Hematopoietic multipotent progenitor cell treated with erythropoietin and hydrocortisone succinate and interleukin-3 and kit ligand, for 17 days (in vitro differentiated cells): ENCODE results near the gene TOMM7.
"Not testable (repeated sequence)": the region's sequence is repeated elsewhere in the genome, so short reads cannot be mapped to it uniquely, and the experiment has no call there.

Source experiments
- DNase-seq: peaks from one replicate; pipeline ENCODE4 v3.0.0-alpha.2; 2015; ENCODE audit warnings: low spot score

Gene TOMM7

DNA sequence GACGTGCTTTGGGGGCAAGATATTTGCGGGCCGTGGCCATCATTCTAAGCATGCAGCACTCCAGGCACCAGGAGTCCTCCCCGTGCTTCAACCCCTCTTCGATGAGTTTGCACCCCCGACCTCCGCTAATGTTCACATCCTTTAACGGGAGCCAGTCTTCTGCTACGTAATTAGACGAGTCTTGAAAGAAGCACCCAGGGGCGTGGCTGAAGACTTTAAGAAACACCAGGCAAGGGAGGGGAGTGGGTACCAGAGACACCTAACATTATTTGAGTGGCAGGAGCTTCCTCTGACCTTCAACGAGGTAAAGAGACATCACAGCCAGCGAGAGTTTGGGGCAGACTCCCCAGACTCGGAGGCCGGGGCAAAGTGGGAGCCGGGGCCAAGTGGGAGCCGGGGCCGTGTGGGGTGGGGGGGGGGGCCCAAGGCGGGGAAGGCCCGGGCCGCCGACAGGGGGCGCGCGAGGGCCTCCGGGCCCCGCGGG, 31.1 kb upstream of the TOMM7 start:
- no peak for DNase-seq

DNA sequence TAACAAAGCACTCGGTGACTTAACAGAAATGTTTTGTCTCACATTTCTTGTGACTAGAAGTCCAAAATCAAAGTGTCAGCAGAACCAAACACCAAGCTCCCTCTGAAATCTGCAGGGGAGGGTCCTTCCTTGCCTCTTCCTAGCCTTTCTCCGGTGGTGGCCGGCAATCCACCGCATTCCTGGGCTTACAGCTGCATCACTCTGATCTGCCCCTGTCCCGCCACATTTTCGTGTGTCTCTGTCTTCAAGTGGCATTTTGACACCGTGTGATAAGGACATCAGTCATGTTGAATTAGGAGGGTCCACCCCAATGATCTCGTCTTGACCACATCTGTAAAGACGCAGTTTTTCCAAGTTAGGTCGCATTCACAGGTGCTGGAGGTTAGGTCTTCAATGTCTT, 30.5 kb upstream of the TOMM7 start:
- no peak for DNase-seq

DNA sequence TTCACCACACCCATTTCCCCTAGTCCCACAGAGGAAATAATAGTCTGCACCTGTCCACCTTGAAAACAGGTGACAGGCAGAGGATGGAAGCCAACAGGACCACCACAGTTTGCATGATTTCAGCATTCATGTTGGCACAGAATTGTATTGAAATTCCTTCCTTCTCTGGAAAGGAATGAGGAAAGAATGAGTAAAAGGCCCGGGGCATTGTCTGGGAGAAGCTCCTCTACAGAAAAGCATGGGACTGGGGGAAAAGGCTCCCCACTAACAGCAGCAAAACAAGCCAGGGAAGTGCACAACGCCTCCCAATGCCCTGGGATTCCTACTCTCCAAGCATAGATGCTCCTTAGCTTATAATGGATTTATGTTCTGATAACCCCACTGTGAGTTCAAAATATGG, 28.5 kb upstream of the TOMM7 start:
- DNase-seq, result no peak

DNA sequence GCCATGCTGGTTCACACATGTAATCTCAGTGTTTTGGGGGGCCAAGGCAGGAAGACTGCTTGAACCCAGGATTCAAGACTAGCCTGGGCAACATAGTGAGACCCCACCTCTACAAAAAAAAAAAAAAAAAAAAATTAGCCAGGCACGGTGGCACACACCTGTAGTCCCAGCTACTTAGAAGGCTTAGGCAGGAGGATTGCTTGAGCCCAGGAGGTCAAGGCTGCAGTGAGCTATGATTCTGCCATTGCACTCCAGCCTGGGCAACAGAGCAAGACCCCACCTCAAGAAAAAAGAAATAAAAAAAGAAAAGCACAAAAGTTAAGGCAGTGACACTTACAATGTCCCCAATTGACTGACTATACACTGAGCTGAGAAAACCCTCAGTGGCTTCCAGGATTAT, 27.7 kb upstream of the TOMM7 start:
- not testable (repeated sequence) for DNase-seq

DNA sequence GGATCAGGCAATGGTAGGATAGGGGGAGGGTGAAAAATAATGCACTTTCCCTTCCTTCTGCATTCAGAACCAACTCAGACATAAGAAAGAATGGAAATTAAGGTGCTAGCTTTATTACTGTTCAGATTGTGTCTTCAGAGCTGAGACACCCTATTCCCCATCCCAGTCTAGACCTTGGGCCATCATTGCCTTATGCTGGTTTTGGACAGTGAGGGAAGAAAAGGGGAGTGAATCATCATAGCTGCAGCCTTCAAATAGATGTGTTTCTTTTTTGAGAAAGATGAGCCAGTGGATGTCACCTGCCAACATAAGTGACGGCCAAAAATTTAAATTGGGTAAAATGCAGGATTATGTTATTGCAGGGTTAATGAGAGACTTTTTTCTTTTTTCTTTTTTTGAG, 27.0 kb upstream of the TOMM7 start:
- no peak for DNase-seq

DNA sequence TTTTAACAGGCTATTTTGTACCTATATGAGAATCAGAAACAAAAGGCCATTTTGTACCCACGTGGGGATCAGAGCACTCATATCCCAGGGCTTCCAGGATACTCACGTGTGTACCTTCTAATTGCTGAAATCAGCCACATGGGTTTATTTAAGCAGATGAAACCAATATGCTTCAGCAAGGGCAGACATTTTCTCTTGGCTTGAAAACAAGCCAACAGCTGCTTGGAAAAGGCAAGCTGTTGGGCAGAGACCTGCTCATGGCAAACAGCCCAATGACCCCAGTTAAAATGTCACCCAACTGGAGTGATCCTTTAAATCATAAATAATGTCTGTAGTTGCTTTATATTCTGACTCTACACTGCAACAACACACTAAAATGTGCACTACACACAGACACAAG, 26.5 kb upstream of the TOMM7 start:
- no peak for DNase-seq

DNA sequence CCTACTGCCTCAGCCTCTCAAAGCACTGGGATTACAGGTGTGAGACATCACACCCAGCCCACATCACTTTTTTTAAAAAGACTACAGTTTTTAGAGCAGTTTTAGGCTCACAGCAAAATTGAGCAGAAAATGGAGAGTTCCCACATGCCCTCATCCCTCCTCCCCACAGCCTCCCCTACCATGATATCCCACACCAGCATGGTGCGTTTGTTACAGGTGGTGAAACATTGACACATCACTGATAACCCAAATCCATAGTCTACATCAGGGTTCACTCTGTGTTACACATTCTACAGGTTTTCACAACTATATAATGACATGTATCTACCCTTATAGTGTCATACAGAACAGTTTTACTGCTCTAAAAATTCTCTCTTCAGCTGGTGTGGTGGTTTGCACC, 24.3 kb upstream of the TOMM7 start:
- no peak for DNase-seq

DNA sequence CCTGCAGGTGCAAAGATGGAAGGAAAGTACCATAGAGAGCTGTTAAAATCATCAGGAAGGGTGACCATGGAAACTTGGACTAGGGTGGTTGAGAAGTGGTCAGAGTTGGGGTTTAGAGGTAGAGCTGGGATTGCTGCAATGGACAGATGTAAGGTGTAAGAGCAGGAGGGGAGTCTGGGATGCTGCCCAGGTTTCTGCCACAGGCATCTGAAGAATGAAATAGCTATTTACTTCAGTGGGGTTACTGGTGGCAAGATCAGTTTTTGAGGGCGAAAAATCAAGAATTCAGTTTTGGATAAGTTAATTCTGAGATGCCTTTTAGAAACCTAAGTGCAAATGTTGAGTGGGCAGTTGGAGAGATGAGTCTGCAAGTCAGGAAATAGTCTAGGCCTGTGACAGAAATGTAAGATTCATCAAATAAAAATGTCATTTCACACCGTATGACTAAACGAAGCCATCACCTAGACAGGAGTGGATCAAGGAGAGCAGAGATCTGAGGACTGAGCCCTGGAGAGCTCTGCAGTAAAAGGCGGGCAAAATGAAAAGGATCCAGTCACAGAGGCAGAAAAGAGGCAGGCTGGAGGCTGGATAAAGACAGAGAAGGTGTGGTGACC, 22.7 kb upstream of the TOMM7 start:
- no peak for DNase-seq

DNA sequence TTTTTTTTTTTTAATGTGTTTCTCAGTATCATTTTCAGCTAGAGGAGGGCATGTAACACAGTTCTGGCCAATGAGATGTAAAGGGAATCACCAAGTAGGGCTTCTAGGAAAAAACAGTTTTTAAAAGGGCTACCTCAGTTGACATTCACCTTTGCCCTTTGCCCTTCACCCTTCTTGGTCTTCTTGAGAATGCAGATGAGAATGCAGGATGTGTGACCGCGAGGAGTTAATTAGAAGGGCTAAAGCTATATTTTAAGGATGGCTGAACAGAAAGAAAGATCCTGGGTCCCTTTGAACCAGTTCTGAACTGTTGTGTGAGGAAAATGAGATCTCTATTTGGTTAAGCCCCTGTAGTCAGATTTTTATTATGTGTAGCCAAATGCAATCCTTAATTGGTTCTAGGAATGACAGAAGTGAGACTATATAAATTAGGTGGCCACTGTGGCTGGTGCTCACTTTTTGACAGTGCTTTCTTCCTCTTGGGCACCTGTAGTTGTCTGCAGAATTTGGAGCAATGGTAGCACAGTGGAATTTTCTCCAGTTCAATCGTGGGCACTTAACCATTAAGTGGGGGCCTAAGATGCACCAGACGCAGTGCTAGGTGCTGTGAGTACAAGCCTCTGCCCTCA, 21.1 kb upstream of the TOMM7 start:
- no peak for DNase-seq

DNA sequence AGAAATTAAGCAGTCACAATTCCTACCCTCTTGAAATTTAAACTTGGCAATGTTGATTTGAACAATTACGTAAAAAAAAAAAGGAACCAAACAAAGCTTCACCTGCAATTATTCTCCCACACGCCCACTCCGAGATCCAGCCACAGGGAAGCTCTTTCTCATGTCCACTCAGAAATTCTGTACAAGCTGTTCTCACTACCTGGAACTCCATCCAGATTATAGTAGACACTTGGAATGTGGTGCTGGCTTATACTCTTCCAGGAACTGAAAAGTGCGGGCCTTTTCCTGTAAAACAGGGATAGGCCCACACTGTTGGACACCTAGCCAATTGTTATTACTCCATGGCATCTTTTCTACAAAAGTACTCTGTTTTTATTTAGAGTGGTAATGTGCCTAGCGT, 20.3 kb upstream of the TOMM7 start:
- DNase-seq, result no peak

DNA sequence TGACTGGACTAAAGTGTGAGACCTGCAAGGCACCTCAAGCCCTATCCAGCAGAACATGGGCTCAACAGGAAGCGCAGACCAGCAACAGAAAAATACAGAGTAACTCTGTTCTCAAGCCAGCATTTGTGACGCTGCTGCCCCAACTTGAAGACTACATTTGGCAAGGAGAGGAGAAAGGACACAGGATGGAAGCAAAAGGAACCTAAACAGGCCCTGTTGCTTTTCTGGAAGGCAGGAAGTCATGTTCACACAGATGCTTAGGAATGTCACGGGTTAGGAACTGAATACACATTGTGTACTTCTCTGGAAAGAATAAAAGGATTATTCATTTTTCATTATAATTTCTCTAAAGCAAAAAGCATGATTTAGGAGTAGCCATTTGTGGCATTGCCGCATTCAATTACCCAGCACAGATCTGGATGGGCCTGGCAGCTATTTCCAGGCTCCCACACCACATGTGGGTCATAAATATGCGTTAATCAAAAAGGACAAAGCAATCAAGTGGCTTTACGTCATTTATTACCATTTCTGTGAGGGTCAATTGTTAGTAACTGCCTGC, 19.8 kb upstream of the TOMM7 start:
- no peak for DNase-seq

DNA sequence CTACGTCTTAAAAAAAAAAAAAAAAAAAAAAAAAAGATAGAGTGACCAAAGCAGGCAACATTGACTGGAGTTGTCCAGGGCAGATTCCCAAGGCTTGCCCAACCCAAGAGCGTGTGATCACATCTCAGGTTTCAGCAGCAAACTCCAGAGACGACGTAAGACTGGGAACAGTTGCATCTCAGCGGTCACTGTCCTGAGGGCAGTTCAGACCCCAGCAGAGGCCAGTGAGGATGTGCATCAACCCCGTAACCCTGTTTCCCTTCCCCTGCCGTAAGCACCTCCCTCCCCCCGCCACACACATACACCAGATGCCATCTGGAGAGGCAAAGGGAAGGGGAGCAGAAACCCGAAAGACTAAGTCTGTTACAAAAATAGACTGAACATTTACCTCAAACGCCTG, 19.3 kb upstream of the TOMM7 start:
- DNase-seq, result no peak

DNA sequence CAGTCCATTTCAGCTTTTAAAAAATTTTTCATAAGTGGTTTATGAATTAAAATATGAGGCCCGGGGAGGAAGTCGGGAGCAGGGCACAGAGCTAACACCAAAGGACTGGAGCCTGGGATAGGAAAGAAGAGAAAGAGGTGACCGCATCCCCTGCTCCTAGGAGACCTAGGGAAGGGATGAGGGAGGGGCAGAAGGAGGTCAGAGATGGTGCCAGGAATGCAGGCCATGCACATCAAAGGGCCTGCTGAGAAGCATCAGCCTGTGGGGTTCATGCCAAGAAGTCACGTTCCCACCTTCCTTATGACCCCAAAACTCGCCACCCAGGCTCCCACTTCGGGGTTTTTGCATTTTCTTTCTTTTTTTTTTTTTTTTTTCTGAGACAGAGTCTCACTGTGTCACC, 14.7 kb upstream of the TOMM7 start:
- DNase-seq, result no peak

DNA sequence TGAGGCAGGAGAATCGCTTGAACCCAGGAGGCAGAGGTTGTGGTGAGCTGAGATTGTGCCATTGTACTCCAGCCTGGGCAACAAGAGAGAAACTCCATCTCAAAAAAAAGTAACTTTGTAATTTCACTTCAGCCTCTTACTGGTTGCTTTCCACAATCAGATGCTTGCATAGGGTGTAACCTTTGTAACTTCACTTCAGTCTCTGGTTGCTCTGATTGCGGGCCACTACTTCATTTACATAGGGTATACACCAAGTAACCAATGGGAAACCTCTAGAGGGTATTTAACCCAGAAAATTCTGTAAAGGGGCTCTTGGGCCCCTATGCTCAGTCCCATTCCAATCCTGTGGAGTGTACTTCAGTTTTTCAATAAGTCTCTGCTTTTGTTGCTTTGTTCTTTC, 13.9 kb upstream of the TOMM7 start:
- not testable (repeated sequence) for DNase-seq

DNA sequence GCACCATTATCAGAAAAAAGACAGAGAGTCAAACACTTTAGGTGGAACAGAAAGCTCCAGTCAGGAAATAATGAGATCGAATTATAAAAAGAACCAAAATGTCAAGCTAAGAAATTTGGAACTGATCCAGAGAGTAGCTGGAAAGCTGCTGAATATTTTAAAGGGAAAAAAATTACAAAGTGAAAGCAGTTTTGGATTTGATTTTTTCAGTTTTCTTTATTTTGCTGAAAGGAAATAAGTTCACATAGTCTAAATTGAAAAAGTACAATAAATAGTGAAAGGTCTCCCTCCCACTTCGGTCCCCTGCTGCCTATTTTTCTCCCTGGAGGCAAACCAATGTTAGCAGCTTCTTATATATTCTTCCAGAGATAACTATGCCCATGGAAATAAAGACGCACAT, 11.3 kb upstream of the TOMM7 start:
- DNase-seq, result no peak

DNA sequence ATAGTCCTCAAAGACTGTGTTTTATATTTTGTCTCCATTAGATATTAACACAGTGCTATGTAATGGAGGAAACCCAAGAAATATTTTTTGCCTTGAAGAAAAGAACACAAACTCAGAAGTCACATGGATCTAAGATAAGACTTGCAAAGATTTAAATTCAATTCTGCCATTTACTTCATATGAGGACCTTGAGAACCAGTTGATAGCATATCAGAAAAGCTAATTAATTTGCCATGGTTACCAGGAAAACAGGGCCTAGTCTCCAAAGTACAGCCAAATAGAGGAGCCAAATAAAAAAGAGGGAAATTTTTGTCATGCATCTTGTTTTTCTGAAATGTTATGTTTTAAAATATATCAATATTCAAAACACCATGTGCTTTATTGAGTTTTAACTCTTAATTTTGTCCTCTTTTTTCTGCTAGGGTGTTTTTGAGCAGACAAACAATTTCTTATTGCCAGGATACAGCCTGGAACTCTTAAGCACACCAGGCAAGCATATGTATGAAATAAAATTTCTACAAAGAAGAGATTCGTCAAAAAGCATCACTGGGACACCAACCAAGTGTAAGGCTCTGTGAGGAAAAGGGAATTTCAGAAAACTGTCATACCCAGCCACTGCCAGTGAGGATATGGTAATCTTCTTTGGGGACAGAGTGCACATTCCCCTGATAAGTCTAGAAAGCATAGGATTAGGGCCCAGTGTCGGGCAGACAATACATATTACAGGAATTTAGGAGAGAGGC, 10.6 kb upstream of the TOMM7 start:
- no peak for DNase-seq

DNA sequence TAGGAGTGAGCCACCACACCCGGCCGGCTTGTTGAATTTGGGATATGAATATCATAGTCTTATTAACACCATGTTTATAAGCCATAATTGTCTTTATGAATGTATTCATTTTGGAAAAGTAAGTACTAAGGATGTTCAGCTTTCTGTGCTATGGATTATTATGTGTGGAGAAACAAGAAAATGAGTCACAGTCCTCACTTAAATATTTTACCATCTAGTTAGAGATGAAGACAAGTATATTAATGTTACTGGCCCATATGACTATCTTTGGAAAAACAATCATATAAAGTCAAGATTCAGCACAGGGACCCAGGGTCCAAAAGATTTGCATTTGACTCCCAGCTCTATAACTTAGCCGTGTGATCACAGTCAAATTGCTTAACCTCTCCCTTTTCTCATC, 9.8 kb upstream of the TOMM7 start:
- DNase-seq, result no peak

DNA sequence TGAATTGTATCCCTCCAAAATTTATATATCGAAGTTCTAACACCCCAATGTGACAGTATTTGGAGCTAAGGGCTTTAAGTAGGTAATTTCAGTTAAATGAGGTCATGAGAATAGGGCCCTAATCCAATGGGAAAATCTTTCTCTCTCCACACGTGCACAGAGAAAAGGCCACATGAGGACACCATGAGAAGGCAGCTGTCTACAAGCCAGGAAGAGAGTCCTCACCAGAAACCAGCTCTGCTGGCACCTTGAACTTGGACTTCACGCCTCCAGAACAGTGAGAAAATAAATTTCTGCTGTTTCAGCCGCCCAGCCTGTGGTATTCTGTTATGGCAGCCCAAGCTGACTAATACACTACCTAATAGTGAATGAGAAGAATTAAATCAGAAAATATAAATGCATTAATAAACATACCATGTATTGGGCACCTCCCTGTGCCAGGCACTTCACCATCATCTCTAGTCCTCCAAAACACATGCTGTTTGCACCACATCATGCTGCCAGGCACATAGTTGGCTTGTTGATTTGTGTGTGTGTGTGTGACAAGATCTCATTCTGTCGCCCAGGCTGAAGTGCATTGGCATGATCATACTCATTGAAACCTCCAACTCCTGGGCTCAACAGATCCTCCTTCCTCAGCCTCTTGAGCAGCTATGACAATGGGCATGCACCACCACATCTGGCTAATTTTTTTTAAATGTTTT, 9.1 kb upstream of the TOMM7 start:
- no peak for DNase-seq

DNA sequence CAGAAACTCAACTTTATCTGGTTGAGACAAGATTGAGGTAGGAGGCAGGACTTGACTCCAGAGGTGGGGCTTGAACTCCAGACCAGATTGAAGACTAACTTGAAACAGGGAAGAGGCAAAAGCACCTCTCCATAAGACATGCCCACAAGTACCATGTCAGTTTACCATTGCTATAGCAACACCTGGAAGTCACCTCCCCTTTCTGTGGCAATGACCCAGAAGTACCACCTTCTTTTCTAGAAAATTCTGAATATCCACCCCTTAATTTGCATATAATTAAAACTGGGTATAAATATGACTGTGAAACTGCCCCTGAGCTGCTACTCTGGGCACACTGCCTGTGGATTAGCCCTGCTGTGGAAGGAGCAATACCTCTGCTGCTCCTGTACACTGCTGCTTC, 4.9 kb upstream of the TOMM7 start:
- no peak for DNase-seq

DNA sequence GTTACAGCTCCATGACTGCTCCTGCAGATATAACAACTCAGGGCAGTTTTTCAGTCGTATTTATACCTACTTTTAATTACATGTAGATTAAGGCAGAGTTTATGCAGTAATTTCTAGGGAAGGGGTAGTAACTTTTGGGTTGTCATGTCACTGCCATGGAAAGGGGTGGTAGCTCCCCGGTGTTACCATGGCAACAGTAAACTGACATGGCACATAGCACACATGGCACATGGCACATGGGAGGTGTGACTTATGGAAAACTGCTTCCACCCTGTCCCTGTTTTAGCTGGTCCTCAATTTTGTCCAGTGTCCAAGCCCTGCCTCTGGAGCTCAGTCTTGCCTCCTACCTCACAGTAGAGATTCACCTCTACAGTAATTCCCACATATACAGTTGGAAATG, 3.9 kb upstream of the TOMM7 start:
- DNase-seq, result no peak

DNA sequence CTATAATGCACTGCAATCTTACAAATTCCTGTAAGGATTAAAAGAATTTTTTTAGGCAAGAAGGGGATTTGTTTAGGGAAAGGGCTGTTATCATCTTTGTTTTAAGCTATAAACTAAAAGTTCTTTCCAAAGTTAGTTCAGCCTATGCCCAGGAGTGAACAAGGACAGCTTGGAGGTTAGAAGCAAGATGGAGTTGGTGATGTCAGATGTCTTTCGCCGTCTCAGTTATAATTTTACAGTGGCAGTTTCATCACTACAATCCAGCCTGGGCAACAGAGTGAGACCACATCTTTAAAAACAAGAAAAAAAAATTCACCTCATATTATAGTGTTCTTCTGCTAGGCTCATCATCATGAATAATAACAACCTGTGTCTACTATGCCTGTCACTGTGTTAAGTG, 2.1 kb upstream of the TOMM7 start:
- no peak for DNase-seq

DNA sequence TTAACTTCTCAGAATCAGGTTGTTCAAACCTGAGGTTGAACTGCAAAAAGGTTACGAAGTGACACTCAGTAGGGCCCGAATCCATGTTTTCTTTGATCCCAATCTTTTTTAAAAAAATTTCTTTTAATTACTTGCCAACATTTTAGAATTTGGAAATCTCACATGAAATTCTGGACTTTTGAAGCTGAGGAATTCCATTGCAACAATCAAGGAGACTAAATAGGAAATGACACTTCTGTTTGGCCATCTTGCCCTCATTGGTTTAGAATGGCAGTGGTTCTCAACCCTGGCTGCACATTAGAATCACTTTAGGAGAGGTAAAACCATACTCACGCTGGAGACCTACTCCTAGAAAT, 471 bp upstream of the TOMM7 start:
- DNase-seq, result no peak
